Placental pericyte (primary cell): Measurements from ENCODE around the gene ADH1C. TPM values are rescaled to one million over a fixed set of nuclear protein-coding genes. Genes with fewer than 3 reads are reported as not detected.

Experiments used
- total RNA-seq: library from RNA; depleted of rRNA; stranded (reverse); fragments of >200 nt; gene quantifications from 2 replicates; pipeline ENCODE4 v1.2.3, GENCODE V29; 2012

ADH1C gene
- not detected in 2 replicates for total RNA-seq

GRCh38 chr4:99352602-99353537 is at the start of gene ADH1C:
Gene ADH1C (minus strand): TSS chr4:99352746. CDS start chr4:99352675, 71 bp downstream.

GRCh38 chr4:99321241-99322191 is 31.0 kb downstream of the ADH1C start, which contains the start of gene ADH1B:
Gene ADH1B (minus strand): TSS chr4:99321401. CDS start chr4:99321331, 70 bp downstream.

GRCh38 chr4:99290848-99291786 is 61.4 kb downstream of the ADH1C start, which contains the start of gene ADH1A:
Gene ADH1A (minus strand): TSS chr4:99290985. CDS start chr4:99290914, 71 bp downstream.

Other genes with a start within 250 kb of the ADH1C start
- gene ADH4, start 208.4 kb downstream of the ADH1C start, total RNA-seq = not detected in 2 replicates
- not detected in 2 replicates for gene ADH6, start 133.5 kb downstream of the ADH1C start, total RNA-seq
- gene ADH1A, start 61.8 kb downstream of the ADH1C start, total RNA-seq = not detected in 2 replicates
- not detected in 2 replicates for gene ADH1B, start 31.3 kb downstream of the ADH1C start, total RNA-seq
- not detected in 2 replicates for gene ADH7, start 82.6 kb upstream of the ADH1C start, total RNA-seq
- gene C4orf17, start 158.3 kb upstream of the ADH1C start, total RNA-seq = not detected in 2 replicates
- gene TRMT10A, start 211.3 kb upstream of the ADH1C start, total RNA-seq = 5.7 and 7.4 TPM in 2 replicates
- gene MTTP, start 222.1 kb upstream of the ADH1C start, total RNA-seq = not detected in 2 replicates